PC-3 (cell line): ENCODE measurements around the gene TLN1.

Experiments
- CTCF ChIP-seq: fragments of 300-600 bp; sonication (generic); conservative IDR thresholded peaks from 2 replicates; pipeline ENCODE4 v1.5.1; 2017; ENCODE audit warnings: antibody characterized with exemption, low read depth, mild to moderate bottlenecking, low read length
- EZH2 ChIP-seq: fragments of 300-600 bp; sonication (generic); IDR thresholded peaks from one replicate; pipeline ENCODE4 v1.6.1; 2017; ENCODE audit warnings: antibody characterized with exemption, mild to moderate bottlenecking, low read length; ENCODE audit not compliant: unreplicated experiment

DNA sequence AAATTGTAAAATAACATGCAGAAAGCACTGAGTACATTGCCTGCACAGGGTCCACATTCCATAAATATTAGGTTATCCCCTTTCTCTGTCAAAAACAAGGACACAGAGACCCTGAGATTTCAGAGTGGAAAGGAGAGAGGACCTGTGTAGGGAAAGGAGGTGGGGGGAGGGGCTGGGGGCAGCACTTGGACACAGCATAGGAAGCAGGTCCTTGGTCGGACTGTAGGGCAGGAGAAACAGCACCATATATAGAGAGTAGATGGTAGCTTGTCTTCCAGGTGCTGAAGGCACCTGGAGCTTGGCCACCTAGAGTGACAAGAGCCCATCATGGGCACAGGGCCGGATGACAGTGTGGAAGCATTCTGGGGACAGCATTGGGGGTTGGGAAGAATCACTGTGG lies 44.7 kb downstream of the TLN1 start:
- TF ChIP-seq CTCF = no peak
- no peak for TF ChIP-seq EZH2
